Measurements from ENCODE around the gene TRAF2. TPM values are rescaled to one million over a fixed set of nuclear protein-coding genes. Genes with fewer than 3 reads are reported as not detected.

The TRAF2 gene
- total and polyA plus RNA-seq, 2 of the 13 experiments (the other 11 are each of a cell fraction or from before 2014, with no cell fraction given) = 12.4 to 13.6 TPM

DNA sequence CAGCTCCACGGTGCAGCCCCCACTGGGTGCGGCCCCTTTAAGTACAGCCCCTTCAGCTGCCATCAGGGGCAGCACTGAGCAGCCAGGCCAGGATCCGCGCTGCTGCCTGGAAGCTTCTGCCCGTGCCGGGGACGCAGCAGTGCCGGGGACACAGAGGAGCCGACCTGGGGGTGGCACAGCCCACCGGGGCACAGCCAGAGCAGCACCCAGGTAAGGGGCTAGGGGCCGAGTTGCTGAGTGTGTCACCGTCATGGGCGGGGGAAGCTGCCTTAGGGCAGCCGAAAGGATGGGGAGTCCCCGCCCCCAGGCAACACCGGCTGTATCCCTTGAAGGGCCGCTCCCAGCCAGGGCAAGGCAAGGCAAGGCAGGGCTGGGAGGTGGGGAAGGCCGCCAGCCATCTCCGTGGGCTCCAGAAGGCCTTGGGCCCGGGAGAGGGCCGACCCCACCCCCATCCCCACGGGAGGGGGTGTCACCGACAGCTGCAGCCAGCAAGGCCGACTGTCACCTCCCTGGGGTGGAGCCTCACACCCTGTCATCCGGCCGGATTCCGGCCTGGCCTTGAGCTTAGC lies 43.9 kb upstream of the TRAF2 start, which contains the start of gene AJM1 (continued):
- TF ChIP-seq ZFX (CRISPR knock-in tag; IDR thresholded peaks at IDR 0.05; ENCODE audit: low read depth) (peak; percentile 83), NFKBIZ (CRISPR knock-in tag; IDR thresholded peaks at IDR 0.05) (0 out of 2 replicates have a peak, but pooled peaks have one; percentile 16), HDAC1 (CRISPR knock-in tag; IDR thresholded peaks at IDR 0.05) (peak; percentile 48; the same call in 1 of the 2 replicates), RXRA (CRISPR knock-in tag; IDR thresholded peaks at IDR 0.05) (0 out of 2 replicates have a peak, but pooled peaks have one; percentile 21), RFXANK (CRISPR knock-in tag; IDR thresholded peaks at IDR 0.05) (0 out of 2 replicates have a peak, but pooled peaks have one; percentile 54), ZNF543 (CRISPR knock-in tag; IDR thresholded peaks at IDR 0.05) (peak; percentile 81; the same call in 1 of the 2 replicates), NFYC (CRISPR knock-in tag; IDR thresholded peaks at IDR 0.05) (peak; percentile 8; the same call in 1 of the 2 replicates), ZNF878 (CRISPR knock-in tag; IDR thresholded peaks at IDR 0.05) (peak; percentile 40; the same call in 1 of the 2 replicates), ZIK1 (CRISPR knock-in tag; IDR thresholded peaks at IDR 0.05; ENCODE audit: borderline replicate concordance, low read depth) (peak; percentile 82; the same call in 1 of the 2 replicates), ZNF326 (CRISPR knock-in tag; IDR thresholded peaks at IDR 0.05; ENCODE audit: borderline replicate concordance) (peak; percentile 95), XRCC5 (optimal IDR thresholded peaks at IDR 0.05; ENCODE audit: low read length) (peak; percentile 39), ZNF768 (CRISPR knock-in tag; IDR thresholded peaks at IDR 0.05) (peak; percentile 52), ZSCAN25 (CRISPR knock-in tag; IDR thresholded peaks at IDR 0.05) (0 out of 2 replicates have a peak, but pooled peaks have one; percentile 20)
- TF ChIP-seq, protein P1, sequence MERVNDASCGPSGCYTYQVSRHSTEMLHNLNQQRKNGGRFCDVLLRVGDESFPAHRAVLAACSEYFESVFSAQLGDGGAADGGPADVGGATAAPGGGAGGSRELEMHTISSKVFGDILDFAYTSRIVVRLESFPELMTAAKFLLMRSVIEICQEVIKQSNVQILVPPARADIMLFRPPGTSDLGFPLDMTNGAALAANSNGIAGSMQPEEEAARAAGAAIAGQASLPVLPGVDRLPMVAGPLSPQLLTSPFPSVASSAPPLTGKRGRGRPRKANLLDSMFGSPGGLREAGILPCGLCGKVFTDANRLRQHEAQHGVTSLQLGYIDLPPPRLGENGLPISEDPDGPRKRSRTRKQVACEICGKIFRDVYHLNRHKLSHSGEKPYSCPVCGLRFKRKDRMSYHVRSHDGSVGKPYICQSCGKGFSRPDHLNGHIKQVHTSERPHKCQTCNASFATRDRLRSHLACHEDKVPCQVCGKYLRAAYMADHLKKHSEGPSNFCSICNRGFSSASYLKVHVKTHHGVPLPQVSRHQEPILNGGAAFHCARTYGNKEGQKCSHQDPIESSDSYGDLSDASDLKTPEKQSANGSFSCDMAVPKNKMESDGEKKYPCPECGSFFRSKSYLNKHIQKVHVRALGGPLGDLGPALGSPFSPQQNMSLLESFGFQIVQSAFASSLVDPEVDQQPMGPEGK (CRISPR knock-in tag; IDR thresholded peaks at IDR 0.05) = peak; percentile 23
- TF ChIP-seq, protein P2, sequence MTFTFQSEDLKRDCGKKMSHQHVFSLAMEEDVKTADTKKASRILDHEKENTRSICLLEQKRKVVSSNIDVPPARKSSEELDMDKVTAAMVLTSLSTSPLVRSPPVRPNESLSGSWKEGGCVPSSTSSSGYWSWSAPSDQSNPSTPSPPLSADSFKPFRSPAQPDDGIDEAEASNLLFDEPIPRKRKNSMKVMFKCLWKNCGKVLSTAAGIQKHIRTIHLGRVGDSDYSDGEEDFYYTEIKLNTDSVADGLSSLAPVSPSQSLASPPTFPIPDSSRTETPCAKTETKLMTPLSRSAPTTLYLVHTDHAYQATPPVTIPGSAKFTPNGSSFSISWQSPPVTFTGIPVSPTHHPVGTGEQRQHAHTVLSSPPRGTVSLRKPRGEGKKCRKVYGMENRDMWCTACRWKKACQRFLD (CRISPR knock-in tag; IDR thresholded peaks at IDR 0.05; ENCODE audit: borderline replicate concordance) = peak; percentile 54; the same call in 1 of the 2 replicates
- TF ChIP-seq, protein P3, sequence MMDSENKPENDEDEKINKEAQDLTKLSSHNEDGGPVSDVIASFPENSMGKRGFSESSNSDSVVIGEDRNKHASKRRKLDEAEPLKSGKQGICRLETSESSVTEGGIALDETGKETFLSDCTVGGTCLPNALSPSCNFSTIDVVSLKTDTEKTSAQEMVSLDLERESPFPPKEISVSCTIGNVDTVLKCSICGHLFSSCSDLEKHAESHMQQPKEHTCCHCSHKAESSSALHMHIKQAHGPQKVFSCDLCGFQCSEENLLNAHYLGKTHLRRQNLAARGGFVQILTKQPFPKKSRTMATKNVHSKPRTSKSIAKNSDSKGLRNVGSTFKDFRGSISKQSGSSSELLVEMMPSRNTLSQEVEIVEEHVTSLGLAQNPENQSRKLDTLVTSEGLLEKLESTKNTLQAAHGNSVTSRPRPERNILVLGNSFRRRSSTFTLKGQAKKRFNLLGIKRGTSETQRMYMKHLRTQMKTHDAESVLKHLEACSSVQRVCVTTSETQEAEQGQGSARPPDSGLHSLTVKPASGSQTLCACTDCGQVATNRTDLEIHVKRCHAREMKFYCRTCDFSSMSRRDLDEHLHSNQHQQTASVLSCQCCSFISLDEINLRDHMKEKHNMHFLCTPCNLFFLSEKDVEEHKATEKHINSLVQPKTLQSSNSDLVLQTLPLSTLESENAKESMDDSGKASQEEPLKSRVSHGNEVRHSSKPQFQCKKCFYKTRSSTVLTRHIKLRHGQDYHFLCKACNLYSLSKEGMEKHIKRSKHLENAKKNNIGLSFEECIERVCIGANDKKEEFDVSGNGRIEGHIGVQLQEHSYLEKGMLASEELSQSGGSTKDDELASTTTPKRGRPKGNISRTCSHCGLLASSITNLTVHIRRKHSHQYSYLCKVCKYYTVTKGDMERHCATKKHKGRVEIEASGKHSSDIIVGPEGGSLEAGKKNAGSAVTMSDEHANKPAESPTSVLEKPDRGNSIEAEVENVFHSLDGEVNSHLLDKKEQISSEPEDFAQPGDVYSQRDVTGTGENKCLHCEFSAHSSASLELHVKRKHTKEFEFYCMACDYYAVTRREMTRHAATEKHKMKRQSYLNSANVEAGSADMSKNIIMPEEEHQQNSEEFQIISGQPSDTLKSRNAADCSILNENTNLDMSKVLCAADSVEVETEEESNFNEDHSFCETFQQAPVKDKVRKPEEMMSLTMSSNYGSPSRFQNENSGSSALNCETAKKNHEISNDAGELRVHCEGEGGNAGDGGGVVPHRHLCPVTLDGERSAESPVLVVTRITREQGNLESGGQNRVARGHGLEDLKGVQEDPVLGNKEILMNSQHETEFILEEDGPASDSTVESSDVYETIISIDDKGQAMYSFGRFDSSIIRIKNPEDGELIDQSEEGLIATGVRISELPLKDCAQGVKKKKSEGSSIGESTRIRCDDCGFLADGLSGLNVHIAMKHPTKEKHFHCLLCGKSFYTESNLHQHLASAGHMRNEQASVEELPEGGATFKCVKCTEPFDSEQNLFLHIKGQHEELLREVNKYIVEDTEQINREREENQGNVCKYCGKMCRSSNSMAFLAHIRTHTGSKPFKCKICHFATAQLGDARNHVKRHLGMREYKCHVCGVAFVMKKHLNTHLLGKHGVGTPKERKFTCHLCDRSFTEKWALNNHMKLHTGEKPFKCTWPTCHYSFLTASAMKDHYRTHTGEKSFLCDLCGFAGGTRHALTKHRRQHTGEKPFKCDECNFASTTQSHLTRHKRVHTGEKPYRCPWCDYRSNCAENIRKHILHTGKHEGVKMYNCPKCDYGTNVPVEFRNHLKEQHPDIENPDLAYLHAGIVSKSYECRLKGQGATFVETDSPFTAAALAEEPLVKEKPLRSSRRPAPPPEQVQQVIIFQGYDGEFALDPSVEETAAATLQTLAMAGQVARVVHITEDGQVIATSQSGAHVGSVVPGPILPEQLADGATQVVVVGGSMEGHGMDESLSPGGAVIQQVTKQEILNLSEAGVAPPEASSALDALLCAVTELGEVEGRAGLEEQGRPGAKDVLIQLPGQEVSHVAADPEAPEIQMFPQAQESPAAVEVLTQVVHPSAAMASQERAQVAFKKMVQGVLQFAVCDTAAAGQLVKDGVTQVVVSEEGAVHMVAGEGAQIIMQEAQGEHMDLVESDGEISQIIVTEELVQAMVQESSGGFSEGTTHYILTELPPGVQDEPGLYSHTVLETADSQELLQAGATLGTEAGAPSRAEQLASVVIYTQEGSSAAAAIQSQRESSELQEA (CRISPR knock-in tag; IDR thresholded peaks at IDR 0.05; ENCODE audit: not compliant biosample characterization) = peak; percentile 53
- TF ChIP-seq, protein P4, sequence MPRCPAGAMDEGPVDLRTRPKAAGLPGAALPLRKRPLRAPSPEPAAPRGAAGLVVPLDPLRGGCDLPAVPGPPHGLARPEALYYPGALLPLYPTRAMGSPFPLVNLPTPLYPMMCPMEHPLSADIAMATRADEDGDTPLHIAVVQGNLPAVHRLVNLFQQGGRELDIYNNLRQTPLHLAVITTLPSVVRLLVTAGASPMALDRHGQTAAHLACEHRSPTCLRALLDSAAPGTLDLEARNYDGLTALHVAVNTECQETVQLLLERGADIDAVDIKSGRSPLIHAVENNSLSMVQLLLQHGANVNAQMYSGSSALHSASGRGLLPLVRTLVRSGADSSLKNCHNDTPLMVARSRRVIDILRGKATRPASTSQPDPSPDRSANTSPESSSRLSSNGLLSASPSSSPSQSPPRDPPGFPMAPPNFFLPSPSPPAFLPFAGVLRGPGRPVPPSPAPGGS (CRISPR knock-in tag; IDR thresholded peaks at IDR 0.05) = 0 out of 2 replicates have a peak, but pooled peaks have one; percentile 18
